Hepatocyte (in vitro differentiated cells): Measurements from ENCODE around the gene SDF2L1.

ENCODE experiments used
- EZH2 ChIP-seq: fragments of 200-600 bp; sonication (generic); IDR thresholded peaks from 2 replicates; pipeline ENCODE4 v1.6.1; 2016; ENCODE audit warnings: antibody characterized with exemption, mild to moderate bottlenecking, borderline replicate concordance
- EZH2phosphoT487 ChIP-seq: fragments of 200-600 bp; sonication (generic); IDR thresholded peaks from one replicate; pipeline ENCODE4 v1.6.1; 2018; ENCODE audit warnings: antibody characterized with exemption, mild to moderate bottlenecking, low read depth, moderate library complexity; ENCODE audit not compliant: unreplicated experiment, severe bottlenecking
- TF ChIP-seq, protein P1 (sequence below): fragments of 200-600 bp; sonication (generic); IDR thresholded peaks from 2 replicates; pipeline ENCODE4 v1.5.1; 2016; ENCODE audit warnings: antibody characterized with exemption, mild to moderate bottlenecking; ENCODE audit not compliant: poor library complexity

DNA sequence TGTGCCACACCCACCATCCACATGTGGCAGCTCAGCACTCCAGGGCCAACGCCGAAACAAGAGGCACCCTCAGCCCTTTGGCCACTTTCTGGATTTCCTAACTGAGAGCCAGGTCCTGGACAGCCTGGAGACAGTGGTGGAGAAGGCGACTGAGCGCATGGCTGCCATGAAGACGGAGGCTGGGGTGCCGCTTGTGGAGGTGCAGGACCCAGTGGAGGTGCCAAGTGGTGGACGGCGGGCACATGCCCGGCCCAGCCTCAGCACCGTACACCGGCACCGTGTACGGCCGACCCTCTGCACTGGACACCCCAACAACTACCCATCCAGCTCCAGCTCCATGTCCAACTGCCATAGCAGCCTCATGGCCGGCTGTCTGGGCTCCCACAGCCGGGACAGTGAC is 8.0 kb upstream of the SDF2L1 start:
- TF ChIP-seq, protein P1, sequence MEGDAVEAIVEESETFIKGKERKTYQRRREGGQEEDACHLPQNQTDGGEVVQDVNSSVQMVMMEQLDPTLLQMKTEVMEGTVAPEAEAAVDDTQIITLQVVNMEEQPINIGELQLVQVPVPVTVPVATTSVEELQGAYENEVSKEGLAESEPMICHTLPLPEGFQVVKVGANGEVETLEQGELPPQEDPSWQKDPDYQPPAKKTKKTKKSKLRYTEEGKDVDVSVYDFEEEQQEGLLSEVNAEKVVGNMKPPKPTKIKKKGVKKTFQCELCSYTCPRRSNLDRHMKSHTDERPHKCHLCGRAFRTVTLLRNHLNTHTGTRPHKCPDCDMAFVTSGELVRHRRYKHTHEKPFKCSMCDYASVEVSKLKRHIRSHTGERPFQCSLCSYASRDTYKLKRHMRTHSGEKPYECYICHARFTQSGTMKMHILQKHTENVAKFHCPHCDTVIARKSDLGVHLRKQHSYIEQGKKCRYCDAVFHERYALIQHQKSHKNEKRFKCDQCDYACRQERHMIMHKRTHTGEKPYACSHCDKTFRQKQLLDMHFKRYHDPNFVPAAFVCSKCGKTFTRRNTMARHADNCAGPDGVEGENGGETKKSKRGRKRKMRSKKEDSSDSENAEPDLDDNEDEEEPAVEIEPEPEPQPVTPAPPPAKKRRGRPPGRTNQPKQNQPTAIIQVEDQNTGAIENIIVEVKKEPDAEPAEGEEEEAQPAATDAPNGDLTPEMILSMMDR: no peak
- TF ChIP-seq EZH2 (no peak), EZH2phosphoT487 (no peak)
